IMR-90 (cell line): ENCODE data around the gene MFAP1. TPM values are rescaled to one million over a fixed set of nuclear protein-coding genes. Genes with fewer than 3 reads are reported as not detected.

Experiments
- ATAC-seq: fragments of 200-7000 bp; cut with Tn5 transposase; 2 replicates; pipeline ENCODE4 v1.9.1; 2020; ENCODE audit warnings: low read depth, mild to moderate bottlenecking, moderate library complexity
- BruUV-seq: library from RNA; stranded (reverse); fragments of 400-500 nt; replicated peaks from 2 replicates; lab custom pipeline; 2021; lab: Mats Ljungman, UMichigan
- CTCF ChIA-PET: fragments of 300-600 bp; formaldehyde crosslinking; extraction: SDS; loops from one replicate; lab custom pipeline; 2021; ENCODE audit warnings: antibody characterized with exemption; lab: Yijun Ruan, JAX
- POLR2A ChIA-PET: fragments of 300-600 bp; sonication (Branson Sonifier 250); formaldehyde crosslinking; loops from one replicate; lab custom pipeline; 2022; ENCODE audit warnings: antibody characterized with exemption; ENCODE audit not compliant: unreplicated experiment; lab: Charles Lee
- DNase-seq: peaks from one replicate; pipeline ENCODE4 v3.0.0; 2013
- H2AFZ ChIP-seq: replicated peaks from 2 replicates; pipeline ENCODE3; 2013; ENCODE audit warnings: low read length, mild to moderate bottlenecking; ENCODE audit not compliant: poor library complexity
- H2AK5ac ChIP-seq: 2 replicates; pipeline ENCODE4 v1.6.1; 2013; ENCODE audit warnings: low read depth, low read length, inconsistent platforms
- H2AK9ac ChIP-seq: replicated peaks from 2 replicates; pipeline ENCODE3; 2013; ENCODE audit warnings: mild to moderate bottlenecking, low read depth, low read length, moderate library complexity; ENCODE audit not compliant: poor library complexity
- H2BK120ac ChIP-seq: 2 replicates; pipeline ENCODE4 v1.6.1; 2013; ENCODE audit warnings: low read depth, low read length, inconsistent platforms
- H2BK15ac ChIP-seq: 3 replicates; pipeline ENCODE4 v1.6.1; 2013; ENCODE audit warnings: low read depth, low read length, inconsistent platforms
- H2BK20ac ChIP-seq: 2 replicates; pipeline ENCODE4 v1.6.1; 2013; ENCODE audit warnings: low read depth, mild to moderate bottlenecking, inconsistent platforms, low read length, moderate library complexity
- H2BK5ac ChIP-seq: 2 replicates; pipeline ENCODE4 v1.6.1; 2013; ENCODE audit warnings: mild to moderate bottlenecking, low read depth, low read length, inconsistent platforms; ENCODE audit not compliant: poor library complexity, severe bottlenecking
- H3K14ac ChIP-seq: replicated peaks from 2 replicates; pipeline ENCODE4 v1.6.1; 2013; ENCODE audit warnings: low read depth, low read length, inconsistent platforms
- H3K18ac ChIP-seq: 2 replicates; pipeline ENCODE4 v1.6.1; 2013; ENCODE audit warnings: low read depth, low read length, control low read depth
- H3K23ac ChIP-seq: 2 replicates; pipeline ENCODE4 v1.6.1; 2013; ENCODE audit warnings: low read depth, low read length, inconsistent platforms
- H3K27ac ChIP-seq: 2 replicates; pipeline ENCODE4 v1.5.1; 2013; ENCODE audit warnings: mild to moderate bottlenecking, control low read depth, low read length; ENCODE audit not compliant: insufficient read depth
- H3K27me3 ChIP-seq: 2 replicates; pipeline ENCODE4 v1.6.1; 2013; ENCODE audit warnings: low read length; ENCODE audit not compliant: control insufficient read depth, insufficient read depth
- H3K36me3 ChIP-seq: 2 replicates; pipeline ENCODE4 v1.6.1; 2013; ENCODE audit warnings: low read length, mixed read lengths; ENCODE audit not compliant: control insufficient read depth, insufficient read depth
- H3K4ac ChIP-seq: 2 replicates; pipeline ENCODE4 v1.6.1; 2013; ENCODE audit warnings: low read depth, low read length, inconsistent platforms
- H3K4me1 ChIP-seq: 2 replicates; pipeline ENCODE4 v1.6.1; 2013; ENCODE audit warnings: low read length, mixed read lengths; ENCODE audit not compliant: control insufficient read depth, insufficient read depth
- H3K4me2 ChIP-seq: 2 replicates; pipeline ENCODE4 v1.6.1; 2013; ENCODE audit warnings: low read depth, mild to moderate bottlenecking, control low read depth, low read length, moderate library complexity
- H3K4me3 ChIP-seq: 2 replicates; pipeline ENCODE4 v1.5.1; 2013; ENCODE audit warnings: low read depth, mild to moderate bottlenecking, control low read depth, low read length, moderate library complexity; ENCODE audit not compliant: insufficient read depth
- H3K56ac ChIP-seq: 2 replicates; pipeline ENCODE4 v1.6.1; 2013; ENCODE audit warnings: low read length, inconsistent platforms; ENCODE audit not compliant: insufficient read depth; ENCODE audit errors: extremely low read depth
- H3K79me1 ChIP-seq, 2 experiments: 2 replicates each; pipeline ENCODE4 v1.6.1; 2013; ENCODE audit warnings: low read length in 2 of 2, inconsistent platforms in 1 of 2, low read depth in 1 of 2
- H3K9ac ChIP-seq: 2 replicates; pipeline ENCODE4 v1.6.1; 2013; ENCODE audit warnings: low read depth, low read length, control low read depth
- H3K9me1 ChIP-seq: 2 replicates; pipeline ENCODE4 v1.6.1; 2013; ENCODE audit warnings: low read length, inconsistent platforms; ENCODE audit not compliant: insufficient read depth
- H3K9me3 ChIP-seq: 2 replicates; pipeline ENCODE4 v1.6.1; 2013; ENCODE audit warnings: low read length; ENCODE audit not compliant: control insufficient read depth, insufficient read depth
- H4K20me1 ChIP-seq: 2 replicates; pipeline ENCODE4 v1.6.1; 2013; ENCODE audit warnings: low read length, inconsistent platforms; ENCODE audit not compliant: insufficient read depth
- H4K5ac ChIP-seq: 2 replicates; pipeline ENCODE4 v1.6.1; 2013; ENCODE audit warnings: mild to moderate bottlenecking, low read depth, low read length, control low read depth
- H4K8ac ChIP-seq, 2 experiments: 2 replicates each; pipeline ENCODE4 v1.6.1; 2013; ENCODE audit warnings: low read depth in 2 of 2, low read length in 2 of 2, control low read depth in 1 of 2, inconsistent platforms in 1 of 2
- H4K91ac ChIP-seq: 2 replicates; pipeline ENCODE4 v1.6.1; 2013; ENCODE audit warnings: low read depth, low read length, inconsistent platforms; ENCODE audit not compliant: insufficient read depth
- BHLHE40 ChIP-seq: fragments of 150-350 bp; IDR thresholded peaks from 2 replicates; pipeline ENCODE4 v1.6.1; 2016; ENCODE audit warnings: mild to moderate bottlenecking, low read depth, low read length
- CEBPB ChIP-seq: IDR thresholded peaks from 2 replicates; pipeline ENCODE4 v1.6.1; 2012; ENCODE audit warnings: low read depth, low read length, improper control_type of control experiment
- CHD1 ChIP-seq: IDR thresholded peaks from 2 replicates; pipeline ENCODE4 v1.6.1; 2012; ENCODE audit warnings: low read depth, low read length, improper control_type of control experiment
- CTCF ChIP-seq: conservative IDR thresholded peaks from 2 replicates; pipeline ENCODE4 v1.5.1; 2012; ENCODE audit warnings: mild to moderate bottlenecking, low read depth, low read length, improper control_type of control experiment
- ELK1 ChIP-seq: fragments of 150-350 bp; IDR thresholded peaks from 2 replicates; pipeline ENCODE4 v1.6.1; 2016; ENCODE audit warnings: low read depth, mild to moderate bottlenecking, low read length, moderate library complexity, borderline replicate concordance
- FOS ChIP-seq: fragments of 150-350 bp; IDR thresholded peaks from 2 replicates; pipeline ENCODE4 v1.6.1; 2016; ENCODE audit warnings: low read depth, low read length
- MAFK ChIP-seq: IDR thresholded peaks from 2 replicates; pipeline ENCODE4 v1.6.1; 2012; ENCODE audit warnings: low read depth, low read length, improper control_type of control experiment
- MAZ ChIP-seq: IDR thresholded peaks from 2 replicates; pipeline ENCODE4 v1.6.1; 2012; ENCODE audit warnings: low read depth, mild to moderate bottlenecking, low read length, improper control_type of control experiment, moderate library complexity, borderline replicate concordance
- MXI1 ChIP-seq: IDR thresholded peaks from 2 replicates; pipeline ENCODE4 v1.6.1; 2012; ENCODE audit warnings: low read depth, mild to moderate bottlenecking, low read length, moderate library complexity, borderline replicate concordance
- NFE2L2 ChIP-seq: fragments of 150-350 bp; IDR thresholded peaks from 2 replicates; pipeline ENCODE4 v1.6.1; 2016; ENCODE audit warnings: low read depth, mild to moderate bottlenecking, low read length
- POLR2A ChIP-seq: IDR thresholded peaks from 2 replicates; pipeline ENCODE4 v1.6.1; 2012; ENCODE audit warnings: mild to moderate bottlenecking, low read depth, low read length
- RAD21 ChIP-seq: IDR thresholded peaks from 2 replicates; pipeline ENCODE4 v1.6.1; 2012; ENCODE audit warnings: low read length, improper control_type of control experiment
- RCOR1 ChIP-seq: IDR thresholded peaks from 2 replicates; pipeline ENCODE4 v1.6.1; 2012; ENCODE audit warnings: mild to moderate bottlenecking, low read length, improper control_type of control experiment; ENCODE audit not compliant: insufficient replicate concordance
- RFX5 ChIP-seq: IDR thresholded peaks from 2 replicates; pipeline ENCODE4 v1.8.0; 2012; ENCODE audit warnings: low read depth, mild to moderate bottlenecking, low read length, moderate library complexity
- SMC3 ChIP-seq: fragments of 150-350 bp; IDR thresholded peaks from 2 replicates; pipeline ENCODE4 v1.6.1; 2016; ENCODE audit warnings: low read depth, mild to moderate bottlenecking, antibody characterized with exemption, low read length, moderate library complexity
- USF2 ChIP-seq: fragments of 150-350 bp; IDR thresholded peaks from 2 replicates; pipeline ENCODE4 v1.6.1; 2017; ENCODE audit warnings: mild to moderate bottlenecking, antibody characterized with exemption, low read length, low read depth
- WGBS, 2 experiments: methylation state at CpG; one replicate each; pipeline versions ENCODE4 v1.1.5 to v1.1.7; 2013; ENCODE audit warnings: missing lambda C conversion rate in 2 of 2; ENCODE audit not compliant: insufficient read length in 1 of 2; ENCODE audit errors: extremely low coverage in 2 of 2; 5-methylcytosine and 5-hydroxymethylcytosine counted together
- dilution Hi-C: fragments of 300-500 bp; cut with HindIII; formaldehyde crosslinking; loops from one replicate; pipeline ENCODE4 v1.14.3; 2018; ENCODE audit warnings: low sequenced_read_pairs; ENCODE audit not compliant: unreplicated experiment
- in situ Hi-C: fragments of 300-500 bp; cut with MboI; formaldehyde crosslinking; loops from 3 replicates; pipeline ENCODE4 v1.14.3; 2019; ENCODE audit warnings: low sequenced_read_pairs, inconsistent platforms, mixed read lengths
- intact Hi-C: fragments of 100-400 bp; cut with micrococcal nuclease; formaldehyde crosslinking; loops from 2 replicates; pipeline ENCODE4 v1.10.0; 2022
- polyA plus RNA-seq, 3 experiments: library from polyadenylated mRNA; depleted of rRNA; stranded (reverse); fragments of >200 nt; gene quantifications; 2 replicates each; pipeline ENCODE4 v1.2.3, GENCODE V29; 2012; ENCODE audit warnings: low replicate concordance in 1 of 3
- total RNA-seq: library from RNA; depleted of rRNA; stranded (reverse); fragments of >200 nt; gene quantifications from 2 replicates; pipeline ENCODE4 v1.2.3, GENCODE V29; 2012

The MFAP1 gene
- total and polyA plus RNA-seq, 2 of the 4 experiments (the other 2 are of a cell fraction): 21.6 to 28.5 TPM

DNA sequence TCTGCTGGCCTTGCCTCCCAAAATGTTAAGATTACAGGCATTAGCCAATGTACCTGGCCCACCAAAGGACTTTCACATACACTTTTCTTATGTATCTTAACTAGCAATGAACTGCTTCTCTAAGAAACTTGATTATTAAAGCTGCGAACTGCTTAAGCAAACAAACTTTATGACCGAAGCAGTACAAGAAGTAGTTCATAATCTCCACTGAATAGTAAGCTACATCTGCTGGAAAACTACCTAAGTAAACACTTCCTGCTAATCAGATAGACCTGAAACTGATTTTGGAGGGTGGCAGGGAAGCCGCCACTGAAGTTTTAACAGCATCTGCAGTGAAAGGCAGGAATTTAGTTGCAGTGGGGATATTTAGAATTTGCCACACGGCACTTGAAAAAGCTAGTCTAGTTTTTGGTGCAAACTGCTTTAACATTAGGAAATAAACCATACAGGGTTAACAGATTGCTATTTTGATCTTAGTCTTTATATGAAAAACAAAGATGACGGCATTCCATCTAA, 16.0 kb downstream of the MFAP1 start:
- TF ChIP-seq MAZ (no peak), RAD21 (no peak), POLR2A (no peak), RCOR1 (no peak), BHLHE40 (no peak), RFX5 (no peak), MXI1 (no peak), NFE2L2 (no peak), CTCF (no peak), SMC3 (no peak), CEBPB (no peak), USF2 (no peak), CHD1 (no peak), ELK1 (no peak), FOS (no peak), MAFK (no peak)
- no peak overlapping the region for H4K5ac ChIP-seq
- in situ Hi-C loops: no loop called here
- dilution Hi-C loops: no loop called here
- H3K4me1 ChIP-seq: no peaks in the 10 kb centered on the region; the same call in 1 of the 2 replicates
- H2BK20ac ChIP-seq: no peak overlapping the region
- no peak overlapping the region for H3K14ac ChIP-seq
- H3K4me2 ChIP-seq: no peak overlapping the region
- peaks cover 8% of the 10 kb centered on the region for H3K9me1 ChIP-seq
- no peak overlapping the region for H2AFZ ChIP-seq
- H3K36me3 ChIP-seq: peaks cover 67% of the 10 kb centered on the region
- no peak overlapping the region for H3K18ac ChIP-seq
- no peak overlapping the region for H3K4me3 ChIP-seq
- no peaks in the 10 kb centered on the region for H3K27me3 ChIP-seq
- WGBS, 2 experiments: no CpG with 5 or more reads among the region's 5 CpGs
- H2AK9ac ChIP-seq: no peak overlapping the region
- H3K9ac ChIP-seq: no peak overlapping the region
- intact Hi-C loops: no loop called here
- H2BK15ac ChIP-seq: no peak overlapping the region
- ChIA-PET POLR2A (no interaction called here), CTCF (no interaction called here)
- H2BK5ac ChIP-seq: no peak overlapping the region
- H2BK120ac ChIP-seq: no peak overlapping the region
- H2AK5ac ChIP-seq: no peak overlapping the region
- peaks cover 7 to 22% of the 10 kb centered on the region in 2 experiments for H3K79me1 ChIP-seq
- no peak overlapping the region for H4K91ac ChIP-seq
- no peaks in the 10 kb centered on the region for H3K9me3 ChIP-seq
- H3K56ac ChIP-seq: no peak overlapping the region
- no peak for DNase-seq
- no peak overlapping the region for H3K4ac ChIP-seq
- no peak overlapping the region for H3K23ac ChIP-seq
- no peaks in the 10 kb centered on the region for H4K20me1 ChIP-seq
- no peak overlapping the region for H3K27ac ChIP-seq
- no peak for ATAC-seq
- H4K8ac ChIP-seq: no peak overlapping the region
- BruUV-seq: no TSS peak
